ENCODE measurements around the gene IFT20.
A peak's percentile ranks its signal among the peaks of the same experiment; 100 is the strongest.

IFT20 gene

DNA sequence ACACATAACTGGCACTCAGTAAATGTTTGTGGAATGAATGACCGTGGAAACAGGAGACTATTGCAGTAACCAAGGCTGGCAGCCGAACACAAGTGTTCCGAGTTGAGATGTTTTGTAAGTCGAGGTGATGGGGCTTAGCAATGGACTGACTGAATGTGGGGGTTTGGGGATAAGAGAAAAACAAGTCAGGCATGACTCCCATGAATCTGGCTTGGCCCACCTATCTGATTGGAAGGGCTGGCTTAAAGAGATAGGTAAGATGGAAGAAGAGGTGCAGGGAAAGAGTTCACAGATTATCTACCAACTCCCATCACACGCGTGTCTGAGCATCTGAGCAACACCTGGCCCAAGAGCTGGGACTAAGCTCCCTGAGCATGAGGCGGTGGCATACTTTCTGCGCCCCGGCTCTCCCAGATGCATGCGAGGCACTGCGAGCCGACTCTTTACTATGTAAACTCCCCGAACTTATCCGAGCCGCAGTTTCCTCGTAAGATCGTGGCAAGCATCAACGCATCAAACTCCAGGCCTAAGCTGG lies 539 bp downstream of the IFT20 start:
- no peak for DNase-seq

DNA sequence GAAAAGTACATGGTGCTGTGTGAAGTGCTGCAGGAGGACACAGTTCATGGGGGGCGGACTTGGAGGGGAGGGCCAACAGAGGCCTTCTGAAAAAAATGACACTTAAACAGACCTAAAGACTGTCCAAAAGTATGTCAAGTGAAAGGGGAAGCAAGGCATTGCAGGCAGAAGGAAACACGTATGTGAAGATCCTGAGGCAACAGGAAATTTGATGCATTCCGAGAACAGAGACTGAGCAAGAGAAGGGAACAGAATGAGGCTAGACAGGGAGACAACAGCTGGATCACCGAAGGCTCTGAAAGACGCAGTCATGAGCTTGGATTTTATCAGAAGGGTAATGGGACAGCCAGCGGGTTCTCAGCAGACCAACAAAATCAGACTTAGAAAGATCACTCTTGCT lies 1.1 kb downstream of the IFT20 start:
- no peak for DNase-seq

- no peak for DNase-seq
Observed at GRCh38 chr17:28333083-28333746, 2.1 kb downstream of the IFT20 start.

GRCh38 chr17:28331891-28332420 lies 3.3 kb downstream of the IFT20 start:
- no peak for DNase-seq

- DNase-seq = no peak
Observed at GRCh38 chr17:28330671-28331070, 4.6 kb downstream of the IFT20 start.

GRCh38 chr17:28328325-28328724 lies 6.9 kb downstream of the IFT20 start:
- DNase-seq = no peak

DNA sequence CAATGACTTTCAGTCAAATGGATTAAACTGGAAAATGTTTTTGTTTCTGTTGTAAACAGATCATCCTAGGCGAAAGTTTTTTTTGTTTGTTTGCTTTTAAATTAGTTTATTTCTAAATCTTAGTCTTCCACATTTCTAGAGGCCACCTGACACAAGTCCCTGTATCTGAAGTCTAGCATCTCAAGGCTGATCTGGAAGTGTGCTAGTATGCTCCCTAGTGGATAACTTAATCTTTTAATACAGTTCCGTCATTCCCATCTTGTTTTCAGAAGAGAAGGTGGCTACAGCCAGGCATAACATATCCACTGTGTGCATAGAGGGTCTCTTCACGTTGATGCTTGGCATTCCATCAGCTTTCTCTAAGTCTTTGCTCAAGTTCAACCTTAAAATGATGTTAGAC lies 7.6 kb downstream of the IFT20 start:
- DNase-seq = no peak

GRCh38 chr17:28327031-28327607 lies 8.2 kb downstream of the IFT20 start:
- DNase-seq = no peak

DNA sequence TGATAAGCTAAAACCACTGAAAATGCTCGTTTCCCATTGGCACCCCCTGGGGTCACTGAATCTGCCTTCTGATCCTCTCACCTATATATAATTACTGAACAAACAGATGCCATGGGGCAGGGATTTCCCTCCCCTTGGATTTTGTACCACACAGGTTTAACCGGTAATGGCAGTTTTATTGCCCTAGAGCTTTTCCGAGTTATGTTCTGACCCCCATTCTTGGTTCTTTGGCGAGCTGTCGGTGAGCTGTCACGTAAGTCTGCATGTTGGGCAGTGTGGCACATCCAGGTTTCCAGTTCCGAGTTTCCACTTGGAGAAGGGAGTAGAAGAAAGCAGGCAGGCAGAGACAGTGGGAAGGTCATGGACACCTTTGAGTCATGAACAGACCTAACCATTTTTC lies 9.2 kb downstream of the IFT20 start:
- peak; percentile 77 for DNase-seq

DNA sequence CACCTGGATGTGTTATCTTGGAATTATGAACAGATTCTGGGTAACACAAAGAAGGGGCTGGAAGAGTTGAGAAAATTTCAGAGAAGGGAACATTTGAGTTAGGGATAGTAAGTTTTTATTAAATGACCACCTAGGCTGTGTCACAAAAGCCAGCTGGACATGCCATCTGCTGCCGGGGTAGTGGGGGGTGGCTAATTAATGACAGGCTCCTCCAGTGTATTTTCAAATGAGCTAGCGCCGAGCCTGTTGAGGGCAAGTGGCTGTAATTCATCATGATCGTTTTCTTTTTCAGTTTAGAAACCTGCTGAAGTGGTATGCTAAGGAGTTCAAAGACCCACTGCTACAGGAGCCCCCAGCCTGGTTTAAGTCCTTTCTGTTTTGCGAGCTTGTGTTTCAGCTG lies 10.1 kb downstream of the IFT20 start:
- DNase-seq = no peak

- DNase-seq = no peak
Observed at GRCh38 chr17:28324781-28325180, 10.5 kb downstream of the IFT20 start.

DNA sequence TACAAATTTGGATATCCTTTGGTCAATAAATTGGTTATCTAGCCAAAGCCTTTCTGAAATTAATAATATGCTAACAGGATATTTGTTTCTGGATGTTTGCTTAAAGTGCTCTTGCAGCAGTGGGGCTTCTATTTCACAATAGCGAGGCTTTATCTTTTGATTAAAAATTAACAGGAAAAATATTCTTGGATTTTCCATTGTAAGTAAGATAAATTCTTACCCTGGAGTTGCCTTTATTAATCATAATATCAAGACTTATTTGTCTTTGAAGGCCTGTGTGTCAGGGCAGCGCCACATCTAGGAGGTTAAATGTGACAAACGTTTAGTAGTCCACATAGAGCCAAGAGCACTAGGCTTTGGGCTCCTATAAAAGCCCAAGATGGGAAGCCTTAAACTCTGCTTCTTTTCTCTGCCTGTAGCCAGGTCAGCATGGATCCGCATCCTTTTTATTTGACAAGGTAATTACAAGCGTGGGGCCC lies 11.0 kb downstream of the IFT20 start:
- no peak for DNase-seq

GRCh38 chr17:28320215-28321061 lies 14.8 kb downstream of the IFT20 start:
- DNase-seq = no peak

- no peak for DNase-seq
Observed at GRCh38 chr17:28319598-28319935, 15.7 kb downstream of the IFT20 start.

DNA sequence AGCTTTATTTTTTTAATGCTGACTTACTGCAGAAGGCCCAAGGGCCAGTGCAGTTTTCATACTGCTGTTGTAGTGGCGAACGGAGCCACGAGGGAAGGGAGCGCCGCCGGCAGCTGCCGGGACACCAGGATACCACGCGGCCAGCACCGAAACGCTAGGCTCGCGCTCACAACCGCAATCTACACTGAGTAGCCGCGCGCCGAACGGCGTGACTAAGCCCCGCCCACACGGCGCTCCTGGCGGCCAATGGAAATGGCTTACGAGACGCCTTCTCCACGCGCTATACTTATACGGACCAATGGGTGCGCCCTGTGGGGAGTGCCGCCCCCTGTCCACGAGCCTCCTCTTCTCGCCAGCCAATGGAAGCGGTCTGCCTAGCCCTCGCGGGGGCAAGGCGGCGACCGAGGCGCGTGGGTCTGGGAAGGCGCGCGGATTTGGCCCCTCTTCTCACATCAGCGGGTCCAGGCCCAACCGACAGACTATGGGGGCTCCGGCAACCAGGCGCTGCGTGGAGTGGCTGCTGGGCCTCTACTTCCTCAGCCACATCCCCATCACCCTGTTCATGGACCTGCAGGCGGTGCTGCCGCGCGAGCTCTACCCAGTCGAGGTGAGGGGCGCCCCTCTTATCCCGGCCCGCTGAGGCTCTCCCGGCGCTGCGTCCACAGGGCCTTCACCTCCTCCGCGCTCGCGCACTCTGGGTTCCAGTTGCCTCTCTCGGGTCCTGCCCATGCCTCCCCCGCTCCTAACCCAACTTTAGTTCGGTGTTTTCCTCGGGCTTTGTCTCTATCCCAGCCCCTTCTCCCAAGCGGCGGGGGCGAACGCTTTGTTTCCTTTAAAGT lies 16.3 kb downstream of the IFT20 start, which contains the start of gene TMEM97:
Gene TMEM97 (plus strand): TSS at position 442 of the 839 bp plus-strand sequence. CDS start 40 bp downstream, at position 482.
- peak; percentile 95 for DNase-seq

- DNase-seq = no peak
Observed at GRCh38 chr17:28317966-28318758, 17.1 kb downstream of the IFT20 start.

DNA sequence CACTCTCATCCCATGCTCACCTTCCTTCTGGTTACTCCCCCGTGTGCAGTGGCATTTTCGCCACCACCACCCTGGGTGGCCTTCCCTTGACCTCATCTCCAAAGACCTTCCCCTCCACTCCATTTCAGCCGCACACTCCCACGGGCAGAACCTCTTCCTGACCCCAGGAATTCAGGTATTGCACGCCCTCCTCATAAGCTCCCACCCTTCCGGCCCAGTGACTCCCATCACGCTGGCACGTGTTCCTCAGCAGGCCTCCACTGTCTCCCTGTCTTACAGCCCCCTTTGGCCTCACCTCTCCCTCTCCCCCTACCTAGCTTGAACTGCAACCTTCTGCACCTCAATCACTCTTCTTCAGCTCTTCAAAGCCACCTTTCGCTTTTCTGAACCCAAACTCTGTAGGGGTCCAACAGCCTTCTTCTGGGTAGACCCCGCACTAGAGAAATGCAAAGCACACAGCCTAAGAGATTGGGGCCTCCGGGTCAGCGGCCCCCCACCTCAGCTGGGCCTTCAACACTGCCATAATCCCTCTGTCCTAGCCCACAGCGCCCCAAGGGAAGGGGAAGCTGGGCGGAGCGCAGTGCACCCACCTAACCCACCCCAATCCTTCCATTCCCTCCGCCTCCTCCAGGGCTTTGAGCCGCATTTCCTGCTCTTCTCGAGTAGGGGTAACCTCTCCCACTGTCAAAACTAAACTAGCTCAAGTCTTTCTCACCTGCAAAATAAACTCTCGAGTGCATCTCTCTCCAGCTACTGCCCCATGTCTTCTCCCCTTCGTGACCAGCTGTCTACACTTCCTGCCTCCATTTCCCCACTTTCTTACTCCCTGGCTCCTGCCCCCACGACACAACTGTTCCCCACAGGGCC lies 17.9 kb downstream of the IFT20 start:
- DNase-seq = no peak

- no peak for DNase-seq
Observed at GRCh38 chr17:28315846-28316705, 19.2 kb downstream of the IFT20 start.

DNA sequence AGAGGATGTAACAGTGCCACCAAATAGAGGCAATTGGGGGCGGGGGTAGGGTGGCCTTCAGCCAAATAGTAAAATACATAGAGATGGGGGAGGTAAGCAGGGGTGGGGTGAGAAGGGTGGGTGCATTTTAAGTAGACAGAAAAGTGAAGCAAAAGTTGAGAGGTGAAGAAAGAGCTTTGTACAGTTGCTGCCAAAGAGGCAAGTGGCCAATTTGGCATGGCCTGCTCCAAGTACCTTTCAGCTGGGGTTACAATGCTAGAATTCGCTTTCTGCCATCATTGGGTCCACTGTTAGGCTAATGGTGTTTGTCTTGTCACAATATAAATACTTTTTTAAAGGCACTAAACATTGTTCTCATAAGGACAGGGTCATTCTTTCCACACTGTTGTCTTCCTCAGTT lies 21.4 kb downstream of the IFT20 start:
- no peak for DNase-seq
